ENCODE measurements around the gene HSDL1.

Gene HSDL1

GRCh38 chr16:84084570-84085270 is 60.3 kb downstream of the HSDL1 start:
- DNase-seq (ENCODE audit: low read depth in 1 of 2, low spot score in 1 of 2) = peak; percentile 23 to 52

- no peak for DNase-seq (ENCODE audit: low read depth in 1 of 2, low spot score in 1 of 2)
Measured at GRCh38 chr16:84082835-84083569, 62.0 kb downstream of the HSDL1 start.

GRCh38 chr16:84082110-84082509 is 62.9 kb downstream of the HSDL1 start:
- DNase-seq (ENCODE audit: low read depth in 1 of 2, low spot score in 1 of 2) = no peak

GRCh38 chr16:84081446-84081989 is 63.5 kb downstream of the HSDL1 start:
- no peak for DNase-seq (ENCODE audit: low read depth in 1 of 2, low spot score in 1 of 2)

- DNase-seq (ENCODE audit: low read depth in 1 of 2, low spot score in 1 of 2) = no peak
Measured at GRCh38 chr16:84080813-84081212, 64.2 kb downstream of the HSDL1 start.

- no peak for DNase-seq (ENCODE audit: low read depth in 1 of 2, low spot score in 1 of 2)
Measured at GRCh38 chr16:84080378-84080777, 64.6 kb downstream of the HSDL1 start.

GRCh38 chr16:84079664-84080063 is 65.3 kb downstream of the HSDL1 start:
- no peak for DNase-seq (ENCODE audit: low read depth in 1 of 2, low spot score in 1 of 2)

- no peak for DNase-seq (ENCODE audit: low read depth in 1 of 2, low spot score in 1 of 2)
Measured at GRCh38 chr16:84075376-84075775, 69.6 kb downstream of the HSDL1 start.

- DNase-seq (ENCODE audit: low read depth in 1 of 2, low spot score in 1 of 2) = no peak
Measured at GRCh38 chr16:84074721-84075120, 70.3 kb downstream of the HSDL1 start.
